GM18520 (cell line): ENCODE results near the gene DOHH.

Experiments used
- ATAC-seq: cut with Tn5 transposase; IDR thresholded peaks from one replicate; pipeline ENCODE4 v1.9.1; 2021; ENCODE audit not compliant: unreplicated experiment

DOHH gene

GRCh38 chr19:3443840-3444694 is 56.4 kb downstream of the DOHH start:
- no peak for ATAC-seq

DNA sequence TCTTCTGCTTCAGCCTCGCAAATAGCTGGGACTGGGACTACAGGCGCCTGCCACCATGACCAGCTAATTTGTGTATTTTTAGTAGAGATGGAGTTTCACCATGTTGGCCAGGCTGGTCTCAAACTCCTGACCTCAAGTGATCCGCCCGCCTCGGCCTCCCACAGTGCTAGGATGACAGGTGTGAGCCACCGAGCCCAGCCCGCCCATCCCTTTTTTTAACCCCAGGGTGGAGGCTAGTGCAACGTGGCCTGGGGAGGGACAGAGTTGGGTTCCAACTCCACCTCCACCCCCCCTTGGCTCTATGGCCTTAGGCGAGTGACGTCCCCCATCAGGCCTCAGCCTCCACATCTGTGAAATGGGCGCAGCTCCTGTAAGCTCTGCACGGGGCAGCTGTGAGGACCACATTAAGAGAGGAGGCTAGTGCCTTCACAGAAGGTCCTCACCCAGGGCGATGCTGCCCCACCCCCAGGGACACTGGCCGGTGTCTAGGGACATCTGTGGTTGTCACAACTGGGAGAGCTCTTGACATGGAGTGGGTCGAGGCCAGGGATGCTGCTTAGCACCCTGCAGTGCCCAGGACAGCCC is 57.9 kb downstream of the DOHH start:
- no peak for ATAC-seq

DNA sequence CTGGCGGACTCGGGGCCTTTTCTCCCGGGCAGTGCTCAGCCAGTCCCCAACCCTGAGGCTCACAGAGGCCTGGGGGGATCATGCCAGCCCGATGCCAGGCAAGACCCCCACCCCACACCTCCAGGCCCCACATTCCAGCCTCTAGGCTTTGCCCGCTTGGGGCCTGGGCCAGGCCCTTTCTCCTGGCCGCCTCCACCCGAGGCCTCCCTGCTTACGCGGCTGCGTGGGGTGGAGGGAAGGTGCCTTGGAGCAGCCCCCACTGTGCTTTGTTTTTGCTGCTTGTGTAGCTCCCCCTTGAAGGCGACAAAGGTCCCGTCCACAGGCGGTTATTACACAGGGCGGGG is 58.5 kb downstream of the DOHH start:
- no peak for ATAC-seq

GRCh38 chr19:3441089-3441985 is 59.1 kb downstream of the DOHH start:
- ATAC-seq, result no peak
